Activated naive CD8-positive, alpha-beta T cell treated with anti-CD3 and anti-CD28 coated beads, Interleukin-2, amount 50 U/mL, for 16 hours (primary cell): ENCODE results near the gene SLC26A5.

Source experiments
- DNase-seq: peaks from one replicate; pipeline ENCODE4 v3.0.0-alpha.2; 2020; ENCODE audit warnings: low read depth, low spot score

Gene SLC26A5

GRCh38 chr7:103346396-103346795 is 99.6 kb downstream of the SLC26A5 start:
- DNase-seq = no peak

- DNase-seq = peak; percentile 70
These were observed 101.4 kb downstream of the SLC26A5 start, which contains the start of gene DNAJC2 for GRCh38 chr7:103344453-103345149. TSS of gene DNAJC2 (minus strand) at chr7:103344767. CDS start at chr7:103344622, 145 bp downstream.

- DNase-seq = no peak
These were observed 102.1 kb downstream of the SLC26A5 start for GRCh38 chr7:103343758-103344452.

- no peak for DNase-seq
These were observed 102.7 kb downstream of the SLC26A5 start for GRCh38 chr7:103343332-103343731.

GRCh38 chr7:103341466-103341865 is 104.5 kb downstream of the SLC26A5 start:
- no peak for DNase-seq

GRCh38 chr7:103338864-103339263 is 107.1 kb downstream of the SLC26A5 start:
- DNase-seq = no peak

GRCh38 chr7:103336761-103337160 is 109.2 kb downstream of the SLC26A5 start:
- no peak for DNase-seq

- DNase-seq = no peak
These were observed 120.3 kb downstream of the SLC26A5 start for GRCh38 chr7:103325744-103326143.
